GM12872 (cell line): ENCODE data around the gene ANAPC16.

Experiments
- CTCF ChIP-seq: IDR thresholded peaks from 3 replicates; pipeline ENCODE4 v1.5.1; 2011; ENCODE audit warnings: low read depth, mild to moderate bottlenecking, low read length, moderate library complexity; ENCODE audit not compliant: insufficient read depth

The ANAPC16 gene

GRCh38 chr10:72229261-72230251 lies 13.7 kb downstream of the ANAPC16 start:
- TF ChIP-seq CTCF = no peak

- TF ChIP-seq CTCF = no peak
Measured at GRCh38 chr10:72233621-72234020, 17.8 kb downstream of the ANAPC16 start.

- TF ChIP-seq CTCF = no peak
Measured at GRCh38 chr10:72234560-72235095, 18.8 kb downstream of the ANAPC16 start.

GRCh38 chr10:72235544-72236279 lies 19.9 kb downstream of the ANAPC16 start:
- TF ChIP-seq CTCF = no peak

- TF ChIP-seq CTCF = no peak
Measured at GRCh38 chr10:72238392-72239175, 22.8 kb downstream of the ANAPC16 start.

- TF ChIP-seq CTCF = no peak
Measured at GRCh38 chr10:72239409-72239808, 23.6 kb downstream of the ANAPC16 start.

- no peak for TF ChIP-seq CTCF
Measured at GRCh38 chr10:72240371-72240770, 24.6 kb downstream of the ANAPC16 start.
